Stimulated activated CD4-positive, alpha-beta T cell treated with anti-CD3 and anti-CD28 coated beads, Interleukin-4, amount 100 ng/mL, for 24 hours (primary cell): Measurements from ENCODE around the gene ZNF160.
"Not testable (repeated sequence)": the region's sequence is repeated elsewhere in the genome, so short reads cannot be mapped to it uniquely, and the experiment has no call there.

Experiments used
- DNase-seq: peaks from one replicate; pipeline ENCODE4 v3.0.0-alpha.2; 2020

ZNF160 gene

DNA sequence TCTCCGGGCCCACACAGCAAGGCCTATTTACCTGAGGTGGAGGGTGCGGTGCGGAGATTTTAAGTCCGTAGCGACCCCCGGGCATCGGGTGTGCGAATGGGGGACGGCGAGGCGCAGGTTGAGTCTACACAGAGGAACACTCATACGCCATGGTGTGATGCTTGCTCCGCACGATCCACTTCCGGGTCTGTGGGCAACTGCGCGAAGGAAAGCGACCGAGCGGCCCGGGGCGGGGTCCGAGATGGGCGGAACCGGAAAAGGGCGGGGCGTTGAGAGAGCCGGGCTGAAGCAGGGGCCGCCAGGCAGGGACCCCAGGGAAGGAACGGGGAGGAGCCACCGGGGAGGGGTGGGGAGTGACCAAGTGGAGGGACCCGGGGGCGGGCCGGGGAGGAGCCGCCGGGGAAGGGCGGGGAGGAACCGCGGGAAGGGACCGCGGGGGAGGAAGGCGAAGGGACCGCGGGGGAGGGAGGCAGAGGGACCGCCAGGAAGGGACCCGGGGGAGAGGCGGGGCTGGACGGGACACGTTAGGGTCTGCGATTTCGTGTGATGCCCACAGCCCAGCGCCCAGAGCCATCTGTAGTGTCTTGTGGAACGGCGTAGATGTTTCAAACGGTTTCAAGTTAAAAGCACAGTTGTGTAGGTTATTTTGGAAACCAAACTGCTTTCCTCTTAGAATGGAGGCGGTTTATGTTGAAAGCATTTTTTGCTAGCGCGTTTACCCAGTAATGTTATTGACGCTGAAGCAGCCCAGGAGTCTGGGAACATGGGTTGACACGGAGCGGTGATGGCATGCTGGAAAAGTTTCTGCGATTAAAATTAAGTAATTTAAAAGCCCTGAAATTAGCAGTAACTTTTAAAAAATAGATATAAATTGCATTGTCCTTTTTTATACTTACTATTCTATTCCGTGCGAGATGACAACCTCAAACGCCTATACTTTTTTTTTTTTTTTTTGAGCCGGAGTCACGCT is at the start of gene ZNF160:
TSS of gene ZNF160 (minus strand) at position 189 of the 970 bp plus-strand sequence. CDS start 17,146 bp downstream, outside the sequence.
- peak; percentile 99 for DNase-seq

- no peak for DNase-seq
Observed at GRCh38 chr19:53147645-53148044, 44.4 kb upstream of the ZNF160 start.

DNA sequence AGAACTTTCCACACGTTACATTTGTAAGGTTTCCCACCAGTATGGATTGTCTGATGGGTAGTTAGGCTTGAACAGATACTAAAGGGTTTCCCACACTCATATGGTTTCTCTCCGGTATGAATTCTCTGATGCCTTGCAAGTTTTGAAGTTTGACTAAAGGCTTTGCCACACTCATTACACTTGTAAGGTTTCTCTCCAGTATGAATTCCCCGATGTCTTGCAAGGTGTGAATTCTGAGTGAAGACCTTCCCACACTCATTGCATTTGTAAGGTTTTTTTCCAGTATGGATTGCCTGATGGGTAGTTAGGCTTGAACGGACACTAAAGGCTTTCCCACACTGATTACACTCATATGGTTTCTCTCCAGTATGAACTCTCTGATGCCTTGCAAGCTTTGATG is 37.1 kb upstream of the ZNF160 start:
- no peak for DNase-seq

DNA sequence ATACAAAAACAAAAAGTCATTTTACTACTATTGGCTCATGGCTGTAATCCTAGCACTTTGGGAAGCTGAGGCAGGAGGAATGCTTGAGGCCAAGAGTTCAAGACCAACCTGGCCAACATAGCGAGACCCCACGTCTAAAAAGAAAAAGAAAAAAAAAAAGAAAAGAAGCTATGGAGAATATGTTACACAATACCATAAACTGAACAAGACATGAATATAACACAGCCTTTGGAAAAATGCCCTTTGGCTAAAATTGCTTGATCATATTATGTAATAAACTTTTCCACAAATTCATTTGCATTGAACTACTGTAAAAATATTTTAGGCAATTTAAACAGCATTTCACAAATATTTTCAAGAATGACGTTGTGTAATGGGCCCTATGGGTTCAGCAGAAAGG is 33.2 kb upstream of the ZNF160 start:
- no peak for DNase-seq

- DNase-seq, result peak; percentile 38
Observed at GRCh38 chr19:53132141-53132991, 29.1 kb upstream of the ZNF160 start, which contains the start of gene ZNF415. Gene ZNF415 (minus strand): TSS chr19:53132910. CDS start chr19:53122676, 10,234 bp downstream.

DNA sequence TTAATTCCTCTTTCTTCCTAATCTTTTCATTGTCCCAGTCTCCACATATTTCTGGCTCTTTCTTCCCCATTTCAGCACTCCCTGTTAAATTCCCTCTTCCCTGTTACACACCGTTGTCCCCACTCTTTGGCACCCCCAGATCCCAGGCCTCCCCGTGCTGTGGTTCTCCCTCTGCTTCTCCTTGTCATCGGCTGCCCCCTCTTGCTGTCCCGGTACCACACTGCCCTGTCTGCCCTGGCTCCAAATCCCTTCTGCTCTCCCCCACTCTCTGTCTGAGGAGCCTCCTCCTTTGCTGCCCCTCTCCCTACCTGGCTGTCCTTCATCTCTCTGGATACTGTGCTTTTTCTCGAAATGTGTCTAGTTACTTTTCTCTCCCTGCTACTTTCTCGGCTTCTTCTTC is 28.5 kb upstream of the ZNF160 start:
- no peak for DNase-seq

DNA sequence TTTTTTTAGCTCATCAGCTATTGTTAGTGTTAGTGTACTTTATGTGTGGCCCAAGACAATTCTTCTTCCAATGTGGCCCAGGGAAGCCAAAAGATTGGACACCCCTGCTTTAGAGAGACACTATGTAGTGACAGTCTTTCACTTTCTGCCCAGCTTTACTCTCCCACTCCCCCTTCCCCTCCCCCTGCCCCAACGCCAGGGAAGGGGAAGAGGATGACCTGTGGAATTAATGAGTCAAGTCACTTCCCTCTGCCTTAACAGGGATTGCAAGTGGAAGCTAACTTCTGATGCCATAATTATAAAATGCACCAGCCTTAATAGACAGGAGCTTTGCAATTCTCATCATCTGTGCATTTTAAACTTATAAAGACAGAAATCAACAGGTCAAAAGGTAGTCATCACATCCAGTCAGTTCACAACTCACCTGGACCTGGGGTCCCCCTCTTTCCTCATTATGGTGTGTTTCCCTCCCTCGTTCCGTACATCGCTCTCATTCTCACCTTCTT is 27.9 kb upstream of the ZNF160 start:
- DNase-seq, result no peak

- DNase-seq, result no peak
Observed at GRCh38 chr19:53130506-53130905, 27.3 kb upstream of the ZNF160 start.

DNA sequence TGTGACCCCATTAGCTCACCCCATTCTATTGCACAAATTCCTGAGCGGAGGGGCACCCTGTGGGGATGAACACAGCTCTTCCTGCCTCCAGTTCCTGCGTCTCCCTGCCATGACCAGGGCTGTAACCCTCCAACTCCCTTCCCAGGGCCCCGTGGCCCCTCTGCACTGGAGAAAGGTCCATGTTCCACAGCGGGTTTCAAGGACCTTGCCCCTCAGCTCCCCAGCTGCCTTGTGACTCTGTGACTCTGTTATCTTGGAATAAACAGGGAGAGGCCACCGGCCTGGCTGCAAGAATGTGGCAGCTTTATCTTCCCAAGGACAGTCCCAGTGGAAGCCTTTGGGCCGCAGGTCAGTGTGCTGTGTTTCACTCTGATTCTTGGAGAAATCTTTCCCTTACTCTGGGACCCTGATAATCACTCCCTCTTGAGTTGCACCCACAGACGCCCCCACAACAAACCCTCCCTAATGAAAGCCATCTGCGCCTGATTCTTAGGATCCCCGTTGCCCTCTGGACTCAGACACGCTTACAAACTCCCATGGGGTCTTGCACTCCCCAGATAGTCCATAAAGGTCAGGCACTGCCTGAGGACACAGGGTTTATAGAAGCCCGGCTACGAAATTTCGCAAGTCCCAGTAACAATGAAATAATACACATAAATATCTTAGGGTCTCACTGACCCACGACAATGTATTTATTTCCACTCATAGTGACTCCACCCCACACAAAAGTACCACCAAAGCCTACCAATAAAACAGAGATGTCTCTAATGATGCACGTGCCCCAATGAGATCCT is 23.7 kb upstream of the ZNF160 start:
- DNase-seq, result not testable (repeated sequence)

DNA sequence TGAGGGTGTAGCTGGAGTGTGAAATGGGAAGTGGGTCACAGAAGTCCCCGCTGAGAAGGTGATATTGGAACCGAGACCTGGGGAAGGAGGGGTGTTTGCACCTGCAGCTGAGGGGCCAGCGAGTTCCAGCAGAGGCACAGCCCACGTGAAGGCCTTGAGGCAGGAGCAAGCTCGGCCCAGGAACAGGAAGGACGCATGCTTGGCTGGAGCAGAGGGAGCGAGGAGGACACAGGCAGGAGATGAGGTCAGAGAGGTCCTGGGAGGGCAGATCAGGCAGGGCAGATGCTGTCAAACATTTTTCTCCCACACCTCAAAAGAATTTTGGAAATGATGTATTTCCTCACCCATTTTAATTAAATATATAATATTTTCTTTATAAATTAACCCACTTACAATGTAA is 20.2 kb upstream of the ZNF160 start:
- DNase-seq, result no peak

GRCh38 chr19:53112286-53112685 is 9.1 kb upstream of the ZNF160 start:
- DNase-seq, result no peak

GRCh38 chr19:53109527-53109926 is 6.3 kb upstream of the ZNF160 start:
- DNase-seq, result no peak

DNA sequence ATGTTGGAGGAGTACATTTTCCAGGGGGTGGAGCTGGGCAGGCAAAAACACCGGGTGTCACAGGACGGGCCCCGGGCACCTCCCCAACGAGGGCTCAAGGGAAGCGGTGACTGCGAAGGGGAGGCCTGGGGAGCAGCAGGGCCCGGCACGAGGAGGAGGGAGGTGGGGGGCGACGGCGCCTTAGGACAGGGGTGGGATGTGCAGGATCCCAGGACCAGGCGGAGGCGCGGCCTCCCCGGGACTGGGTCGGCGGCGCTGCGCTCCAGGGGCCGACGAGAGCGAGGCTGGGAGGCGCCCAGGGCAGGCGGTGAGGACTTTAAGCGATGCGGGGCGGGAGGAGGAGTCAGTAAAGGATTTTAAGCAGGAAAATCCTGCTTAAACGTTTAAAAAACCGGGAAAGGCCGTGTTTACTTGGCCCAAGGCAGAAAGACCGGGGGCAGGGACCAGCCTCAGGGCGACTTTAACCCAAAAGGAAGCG is 427 bp downstream of the ZNF160 start:
- DNase-seq, result peak; percentile 40

- no peak for DNase-seq
Observed at GRCh38 chr19:53102206-53102755, 941 bp downstream of the ZNF160 start.

DNA sequence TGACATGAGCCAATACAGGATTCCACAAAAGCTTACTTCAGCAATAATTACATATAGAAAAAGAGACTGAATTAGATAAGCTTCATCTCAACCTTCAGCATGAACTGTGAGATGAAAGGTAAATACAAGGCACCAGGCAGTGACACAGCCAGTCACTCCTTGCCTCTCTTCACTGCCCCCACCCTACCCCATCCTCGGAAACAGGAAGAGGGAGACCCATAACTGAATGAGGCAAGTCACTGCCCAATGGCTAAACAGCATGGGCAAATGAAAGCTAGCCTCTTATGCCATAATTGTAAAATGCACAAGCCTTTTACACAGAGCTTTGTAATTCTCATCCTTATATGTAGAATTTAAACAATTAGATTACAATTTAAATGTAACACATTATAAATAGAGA is 1.7 kb downstream of the ZNF160 start:
- DNase-seq, result no peak

DNA sequence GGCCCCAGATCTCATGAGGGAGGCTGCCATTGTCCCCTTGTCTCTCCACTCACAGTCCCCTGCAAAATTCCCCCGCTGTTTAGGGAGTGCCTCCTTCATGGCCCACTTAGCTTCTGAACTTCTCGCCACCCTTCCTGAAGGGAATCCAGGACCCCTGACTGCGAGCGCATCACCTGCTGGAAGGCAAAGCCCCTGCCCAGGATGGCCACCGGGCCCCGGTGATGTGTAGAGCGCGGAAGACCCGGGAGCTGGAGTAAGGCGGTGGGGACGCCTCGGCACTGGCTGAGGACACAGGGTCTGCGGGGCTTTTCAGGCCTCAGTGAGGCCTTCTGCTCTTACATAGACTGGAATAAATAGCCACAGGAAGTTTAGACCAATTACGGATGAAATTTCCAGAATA is 4.7 kb downstream of the ZNF160 start:
- DNase-seq, result not testable (repeated sequence)

- not testable (repeated sequence) for DNase-seq
Observed at GRCh38 chr19:53096982-53097690, 6.1 kb downstream of the ZNF160 start.

GRCh38 chr19:53096579-53096978 is 6.6 kb downstream of the ZNF160 start:
- not testable (repeated sequence) for DNase-seq

GRCh38 chr19:53094754-53095575 is 8.3 kb downstream of the ZNF160 start:
- no peak for DNase-seq

- DNase-seq, result no peak
Observed at GRCh38 chr19:53092723-53093122, 10.5 kb downstream of the ZNF160 start.
